Neural cell (in vitro differentiated cells): ENCODE results near the gene RANGAP1. TPM values are rescaled to one million over a fixed set of nuclear protein-coding genes. Genes with fewer than 3 reads are reported as not detected.

Experiments used
- H2AFZ ChIP-seq: fragments of 200-600, 300-800 bp; sonication (generic), shearing (Covaris generic); 2 replicates; pipeline ENCODE4 v1.6.0; 2014; ENCODE audit warnings: low read depth, mild to moderate bottlenecking, antibody characterized with exemption, low read length, moderate library complexity
- H3F3A ChIP-seq: fragments of 200-600 bp; shearing (Covaris generic); 2 replicates; pipeline ENCODE4 v1.6.1; 2016; ENCODE audit warnings: mild to moderate bottlenecking, moderate library complexity, mixed read lengths, antibody characterized with exemption, low read length; ENCODE audit not compliant: insufficient read depth, poor library complexity, severe bottlenecking
- H3K27ac ChIP-seq: fragments of 200-600, 300-800 bp; sonication (generic), shearing (Covaris generic); 2 replicates; pipeline ENCODE4 v1.5.1; 2014; ENCODE audit warnings: mild to moderate bottlenecking, low read length, moderate library complexity
- H3K27me3 ChIP-seq: fragments of 300-800, 200-600 bp; sonication (generic), shearing (Covaris generic); 2 replicates; pipeline ENCODE4 v1.6.0; 2014; ENCODE audit warnings: mild to moderate bottlenecking, low read depth, low read length, moderate library complexity; ENCODE audit not compliant: insufficient read depth
- H3K36me3 ChIP-seq: fragments of 300-800, 200-600 bp; sonication (generic), shearing (Covaris generic); 2 replicates; pipeline ENCODE4 v1.5.1; 2014; ENCODE audit warnings: mild to moderate bottlenecking, antibody characterized with exemption, low read length, moderate library complexity; ENCODE audit not compliant: insufficient read depth
- H3K4me2 ChIP-seq: fragments of 300-800, 200-600 bp; sonication (generic), shearing (Covaris generic); 2 replicates; pipeline ENCODE4 v1.6.0; 2014; ENCODE audit warnings: mild to moderate bottlenecking, low read length
- H3K4me3 ChIP-seq: fragments of 300-800, 200-600 bp; sonication (generic), shearing (Covaris generic); 2 replicates; pipeline ENCODE4 v1.5.1; 2014; ENCODE audit warnings: mild to moderate bottlenecking, low read length, moderate library complexity
- H3K79me2 ChIP-seq: fragments of 200-600 bp; shearing (Covaris generic); replicated peaks from 2 replicates; pipeline ENCODE4 v1.6.0; 2014; ENCODE audit warnings: mild to moderate bottlenecking, low read length, moderate library complexity; ENCODE audit not compliant: insufficient read depth
- H3K9ac ChIP-seq: fragments of 300-800, 200-600 bp; sonication (generic), shearing (Covaris generic); 2 replicates; pipeline ENCODE4 v1.6.1; 2016; ENCODE audit warnings: mild to moderate bottlenecking, low read length, mixed read lengths
- H3K9me2 ChIP-seq: fragments of 200-600 bp; shearing (Covaris generic); 2 replicates; pipeline ENCODE4 v1.6.1; 2016; ENCODE audit warnings: mild to moderate bottlenecking, low read length, mixed read lengths; ENCODE audit not compliant: insufficient read depth
- H3K9me3 ChIP-seq: fragments of 200-600, 300-800 bp; sonication (generic), shearing (Covaris generic); 2 replicates; pipeline ENCODE4 v1.6.1; 2016; ENCODE audit warnings: mild to moderate bottlenecking, mixed run types, low read length, moderate library complexity, mixed read lengths
- H4K20me1 ChIP-seq: fragments of 200-600 bp; shearing (Covaris generic); 2 replicates; pipeline ENCODE4 v1.6.1; 2016; ENCODE audit warnings: mild to moderate bottlenecking, mixed run types; ENCODE audit not compliant: insufficient read depth
- CTCF ChIP-seq: fragments of 450-650 bp; IDR thresholded peaks from 2 replicates; pipeline ENCODE4 v1.5.1; 2014; ENCODE audit warnings: antibody characterized with exemption, mild to moderate bottlenecking, moderate library complexity; ENCODE audit not compliant: poor library complexity, severe bottlenecking
- EP300 ChIP-seq: fragments of 450-650 bp; conservative IDR thresholded peaks from 2 replicates; pipeline ENCODE4 v1.6.1; 2014; ENCODE audit warnings: antibody characterized with exemption, mild to moderate bottlenecking, moderate library complexity; ENCODE audit not compliant: poor library complexity, severe bottlenecking
- EZH2 ChIP-seq: fragments of 200-600, 300-800 bp; shearing (Covaris generic), sonication (generic); IDR thresholded peaks from 2 replicates; pipeline ENCODE4 v1.6.1; 2014; ENCODE audit warnings: antibody characterized with exemption, low read length, borderline replicate concordance, mild to moderate bottlenecking; ENCODE audit not compliant: insufficient read depth, poor library complexity, severe bottlenecking
- MXI1 ChIP-seq: fragments of 450-650 bp; conservative IDR thresholded peaks from 2 replicates; pipeline ENCODE4 v1.6.1; 2014; ENCODE audit warnings: antibody characterized with exemption, mild to moderate bottlenecking; ENCODE audit not compliant: poor library complexity, severe bottlenecking
- POLR2AphosphoS5 ChIP-seq: IDR thresholded peaks from 2 replicates; pipeline ENCODE4 v1.6.1; 2012
- RAD21 ChIP-seq: fragments of 450-650 bp; conservative IDR thresholded peaks from 2 replicates; pipeline ENCODE4 v1.6.1; 2014; ENCODE audit warnings: antibody characterized with exemption, mild to moderate bottlenecking, moderate library complexity
- REST ChIP-seq: IDR thresholded peaks from 2 replicates; pipeline ENCODE4 v1.6.1; 2012; ENCODE audit warnings: borderline replicate concordance
- SMC3 ChIP-seq: fragments of 450-650 bp; conservative IDR thresholded peaks from 2 replicates; pipeline ENCODE4 v1.6.1; 2014; ENCODE audit warnings: antibody characterized with exemption, mild to moderate bottlenecking, moderate library complexity; ENCODE audit not compliant: poor library complexity
- TAF1 ChIP-seq: IDR thresholded peaks from 2 replicates; pipeline ENCODE4 v1.6.1; 2012; ENCODE audit warnings: low read depth
- polyA plus RNA-seq: library from polyadenylated mRNA; depleted of rRNA; stranded (reverse); fragments of >200 nt; gene quantifications from 2 replicates; pipeline ENCODE4 v1.2.3, GENCODE V29; 2014

The RANGAP1 gene
- polyA plus RNA-seq, 1 donor from 2014 or later, result 48.6 TPM

GRCh38 chr22:41310336-41310735 is 24.3 kb upstream of the RANGAP1 start:
- Histone ChIP-seq H2AFZ (no peak overlapping the region), H3K4me3 (no peak overlapping the region), H3K27me3 (no peaks in the 10 kb centered on the region), H3K79me2 (peaks cover 18% of the 10 kb centered on the region), H3K9me2 (no peaks in the 10 kb centered on the region), H3K9me3 (no peaks in the 10 kb centered on the region), H3K36me3 (no peaks in the 10 kb centered on the region), H3K27ac (no peak overlapping the region), H4K20me1 (no peaks in the 10 kb centered on the region), H3K9ac (no peak overlapping the region), H3K4me2 (no peak overlapping the region), H3F3A (no peaks in the 10 kb centered on the region)
- TF ChIP-seq EZH2, result no peak
- TF ChIP-seq TAF1, result no peak
- no peak for TF ChIP-seq POLR2AphosphoS5

GRCh38 chr22:41308544-41308947 is 22.6 kb upstream of the RANGAP1 start:
- Histone ChIP-seq H3K27ac (no peak overlapping the region), H4K20me1 (no peaks in the 10 kb centered on the region), H3K9ac (no peak overlapping the region), H3K36me3 (no peaks in the 10 kb centered on the region), H3K27me3 (no peaks in the 10 kb centered on the region), H3K4me2 (no peak overlapping the region), H2AFZ (no peak overlapping the region), H3K4me3 (no peak overlapping the region), H3K79me2 (peaks cover 30% of the 10 kb centered on the region), H3F3A (no peaks in the 10 kb centered on the region), H3K9me3 (no peaks in the 10 kb centered on the region), H3K9me2 (no peaks in the 10 kb centered on the region)
- no peak for TF ChIP-seq REST
- TF ChIP-seq RAD21, result no peak
- TF ChIP-seq MXI1, result no peak
- no peak for TF ChIP-seq POLR2AphosphoS5
- no peak for TF ChIP-seq EZH2
- TF ChIP-seq CTCF, result no peak
- TF ChIP-seq EP300, result no peak
- TF ChIP-seq TAF1, result no peak

GRCh38 chr22:41308054-41308453 is 22.1 kb upstream of the RANGAP1 start:
- H3K27me3 ChIP-seq, result no peaks in the 10 kb centered on the region
- no peak overlapping the region for H3K27ac ChIP-seq
- H3K4me3 ChIP-seq, result no peak overlapping the region
- H2AFZ ChIP-seq, result no peak overlapping the region
- no peak overlapping the region for H3K4me2 ChIP-seq
- H4K20me1 ChIP-seq, result no peaks in the 10 kb centered on the region
- no peaks in the 10 kb centered on the region for H3K9me3 ChIP-seq
- H3F3A ChIP-seq, result no peaks in the 10 kb centered on the region
- H3K9ac ChIP-seq, result no peak overlapping the region
- H3K79me2 ChIP-seq, result peaks cover 35% of the 10 kb centered on the region
- no peaks in the 10 kb centered on the region for H3K9me2 ChIP-seq
- TF ChIP-seq TAF1 (no peak), RAD21 (no peak), SMC3 (no peak), CTCF (no peak)
- no peaks in the 10 kb centered on the region for H3K36me3 ChIP-seq
